ENCODE measurements around the gene NOC2L. TPM values are rescaled to one million over a fixed set of nuclear protein-coding genes. Genes with fewer than 3 reads are reported as not detected.

NOC2L gene
- total RNA-seq, 1 donor from 2014 or later, result 40.8 TPM

DNA sequence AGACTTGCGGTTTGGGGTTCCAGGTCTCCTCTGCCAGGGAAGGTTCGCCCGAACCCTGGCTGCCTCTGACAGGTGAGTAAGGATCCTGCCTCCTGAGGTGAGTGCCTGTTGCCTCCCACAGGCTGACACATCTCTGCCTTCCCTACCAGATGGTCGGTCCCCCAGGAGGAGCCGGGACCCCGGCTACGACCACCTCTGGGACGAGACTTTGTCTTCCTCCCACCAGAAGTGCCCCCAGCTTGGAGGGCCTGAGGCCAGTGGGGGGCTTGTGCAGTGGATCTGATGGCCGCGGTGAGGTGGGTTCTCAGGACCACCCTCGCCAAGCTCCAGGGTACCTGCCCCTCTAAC is 15.2 kb upstream of the NOC2L start:
- DNase-seq, result no peak
- intact Hi-C loops (cut with micrococcal nuclease), result no loop called here

GRCh38 chr1:973459-974292 is 14.6 kb upstream of the NOC2L start:
- Histone ChIP-seq H3K9me3 (replicated peaks) (no peaks in the 10 kb centered on the region), H3K4me3 (no peak overlapping the region), H3K4me1 (peaks cover 9% of the 10 kb centered on the region), H3K27ac (replicated peaks) (peak overlapping the region; percentile 76), H3K27me3 (ENCODE audit: low read depth) (peaks cover 76% of the 10 kb centered on the region), H3K36me3 (peaks cover 6% of the 10 kb centered on the region)
- no peak for DNase-seq
- TF ChIP-seq, protein P1, sequence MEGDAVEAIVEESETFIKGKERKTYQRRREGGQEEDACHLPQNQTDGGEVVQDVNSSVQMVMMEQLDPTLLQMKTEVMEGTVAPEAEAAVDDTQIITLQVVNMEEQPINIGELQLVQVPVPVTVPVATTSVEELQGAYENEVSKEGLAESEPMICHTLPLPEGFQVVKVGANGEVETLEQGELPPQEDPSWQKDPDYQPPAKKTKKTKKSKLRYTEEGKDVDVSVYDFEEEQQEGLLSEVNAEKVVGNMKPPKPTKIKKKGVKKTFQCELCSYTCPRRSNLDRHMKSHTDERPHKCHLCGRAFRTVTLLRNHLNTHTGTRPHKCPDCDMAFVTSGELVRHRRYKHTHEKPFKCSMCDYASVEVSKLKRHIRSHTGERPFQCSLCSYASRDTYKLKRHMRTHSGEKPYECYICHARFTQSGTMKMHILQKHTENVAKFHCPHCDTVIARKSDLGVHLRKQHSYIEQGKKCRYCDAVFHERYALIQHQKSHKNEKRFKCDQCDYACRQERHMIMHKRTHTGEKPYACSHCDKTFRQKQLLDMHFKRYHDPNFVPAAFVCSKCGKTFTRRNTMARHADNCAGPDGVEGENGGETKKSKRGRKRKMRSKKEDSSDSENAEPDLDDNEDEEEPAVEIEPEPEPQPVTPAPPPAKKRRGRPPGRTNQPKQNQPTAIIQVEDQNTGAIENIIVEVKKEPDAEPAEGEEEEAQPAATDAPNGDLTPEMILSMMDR (IDR thresholded peaks at IDR 0.05; ENCODE audit: borderline replicate concordance), result no peak
- intact Hi-C loops (cut with micrococcal nuclease), result no loop called here

More for the DNA sequence above, 15.2 kb upstream of the NOC2L start:
- peaks cover 12% of the 10 kb centered on the region for H3K36me3 ChIP-seq
- peak overlapping the region; percentile 76 for H3K27ac ChIP-seq (replicated peaks)
- TF ChIP-seq, protein P1 (IDR thresholded peaks at IDR 0.05; ENCODE audit: borderline replicate concordance), result no peak
- no peak overlapping the region for H3K4me3 ChIP-seq
- peaks cover 15% of the 10 kb centered on the region for H3K4me1 ChIP-seq
- H3K27me3 ChIP-seq (ENCODE audit: low read depth), result peaks cover 70% of the 10 kb centered on the region
- H3K9me3 ChIP-seq (replicated peaks), result no peaks in the 10 kb centered on the region

DNA sequence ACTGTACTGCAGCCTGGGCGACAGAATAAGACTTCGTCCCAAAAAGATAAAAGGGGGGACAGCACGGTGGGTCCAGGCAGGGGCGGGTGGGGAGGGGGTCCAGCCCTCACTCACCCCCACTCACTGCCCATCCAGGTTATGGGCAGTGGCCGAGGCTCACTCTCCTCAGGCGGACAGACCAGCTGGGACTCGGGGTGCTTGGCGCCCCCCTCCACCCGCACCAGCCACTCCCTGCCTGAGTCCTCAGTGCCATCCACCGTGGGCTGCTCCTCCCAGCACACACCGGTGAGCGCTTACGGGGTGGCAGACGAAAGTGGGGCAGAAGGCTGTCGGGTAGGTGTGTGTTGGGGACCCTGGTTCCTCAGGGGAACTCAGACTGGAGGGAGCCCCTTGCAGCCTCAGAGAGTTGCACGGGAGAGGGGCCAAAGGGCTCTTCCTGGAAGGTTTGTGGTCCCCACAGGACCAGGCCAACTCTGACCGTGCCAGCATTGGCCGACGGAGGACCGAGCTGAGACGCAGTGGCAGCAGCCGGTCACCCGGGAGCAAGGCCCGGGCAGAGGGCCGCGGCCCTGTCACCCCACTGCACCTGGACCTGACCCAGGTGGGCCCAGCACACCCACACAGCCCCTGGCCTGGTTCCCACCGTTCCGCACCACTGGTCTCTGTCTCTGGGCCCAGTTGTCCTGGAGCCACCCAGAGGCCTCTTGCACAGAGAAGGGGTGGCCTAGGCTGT is 13.8 kb upstream of the NOC2L start:
- Histone ChIP-seq H3K4me3 (no peak overlapping the region), H3K9me3 (replicated peaks) (no peaks in the 10 kb centered on the region), H3K36me3 (no peaks in the 10 kb centered on the region), H3K27me3 (ENCODE audit: low read depth) (peaks cover 84% of the 10 kb centered on the region), H3K27ac (replicated peaks) (peak overlapping the region; percentile 76), H3K4me1 (peaks cover 7% of the 10 kb centered on the region)
- intact Hi-C loops (cut with micrococcal nuclease), result no loop called here
- DNase-seq, result no peak
- TF ChIP-seq, protein P1 (IDR thresholded peaks at IDR 0.05; ENCODE audit: borderline replicate concordance), result no peak

DNA sequence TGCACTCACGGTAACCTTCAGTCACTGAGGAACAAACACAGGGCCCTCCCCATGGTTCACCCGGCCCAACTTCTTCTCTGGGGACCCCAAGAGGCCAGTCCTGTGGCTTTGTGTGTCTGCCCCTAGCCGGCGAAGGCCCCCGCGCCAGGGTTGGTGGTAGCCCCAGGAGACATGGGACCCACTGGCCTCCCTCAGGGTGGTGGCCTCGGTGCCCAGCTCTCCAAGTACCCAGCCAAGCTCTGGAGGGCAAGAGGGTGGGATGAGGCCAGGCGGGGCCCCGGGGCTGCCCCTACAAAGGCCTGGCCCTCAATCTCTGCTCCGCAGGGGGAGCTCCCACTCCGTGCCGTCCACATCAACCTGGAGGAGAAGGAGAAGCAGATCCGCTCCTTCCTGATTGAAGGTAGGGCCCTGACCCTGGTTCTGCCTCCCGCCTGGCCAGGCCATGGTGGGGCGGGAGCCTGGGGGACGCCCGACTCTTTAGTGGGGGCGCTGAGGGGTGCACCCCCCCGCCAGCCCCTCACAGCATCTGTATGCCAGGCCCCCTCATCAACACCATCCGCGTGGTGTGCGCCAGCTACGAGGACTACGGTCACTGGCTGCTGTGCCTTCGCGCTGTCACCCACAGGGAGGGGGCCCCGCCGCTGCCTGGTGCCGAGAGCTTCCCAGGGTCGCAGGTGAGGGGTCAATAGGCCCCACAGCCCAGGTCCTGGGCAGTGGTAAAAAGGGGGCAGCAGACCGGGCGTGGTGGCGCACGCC is 12.9 kb upstream of the NOC2L start:
- no peaks in the 10 kb centered on the region for H3K36me3 ChIP-seq
- H3K27ac ChIP-seq (replicated peaks), result no peak overlapping the region
- intact Hi-C loops (cut with micrococcal nuclease), result no loop called here
- H3K9me3 ChIP-seq (replicated peaks), result no peaks in the 10 kb centered on the region
- peaks cover 92% of the 10 kb centered on the region for H3K27me3 ChIP-seq (ENCODE audit: low read depth)
- H3K4me3 ChIP-seq, result no peak overlapping the region
- DNase-seq, result no peak
- peaks cover 13% of the 10 kb centered on the region for H3K4me1 ChIP-seq
- TF ChIP-seq, protein P1 (IDR thresholded peaks at IDR 0.05; ENCODE audit: borderline replicate concordance), result no peak

- peaks cover 17% of the 10 kb centered on the region for H3K4me1 ChIP-seq
- no peak overlapping the region for H3K27ac ChIP-seq (replicated peaks)
- no peak overlapping the region for H3K4me3 ChIP-seq
- intact Hi-C loops (cut with micrococcal nuclease), result no loop called here
- H3K27me3 ChIP-seq (ENCODE audit: low read depth), result peaks cover 89% of the 10 kb centered on the region
- DNase-seq, result no peak
- no peaks in the 10 kb centered on the region for H3K9me3 ChIP-seq (replicated peaks)
- TF ChIP-seq, protein P1 (IDR thresholded peaks at IDR 0.05; ENCODE audit: borderline replicate concordance), result no peak
- H3K36me3 ChIP-seq, result no peaks in the 10 kb centered on the region
Measured at GRCh38 chr1:970973-971730, 12.1 kb upstream of the NOC2L start.
